Measurements from ENCODE around the gene TFF2. TPM values are rescaled to one million over a fixed set of nuclear protein-coding genes. Genes with fewer than 3 reads are reported as not detected.

The TFF2 gene
- total RNA-seq, 2 experiments from 2014 or later, result not detected

DNA sequence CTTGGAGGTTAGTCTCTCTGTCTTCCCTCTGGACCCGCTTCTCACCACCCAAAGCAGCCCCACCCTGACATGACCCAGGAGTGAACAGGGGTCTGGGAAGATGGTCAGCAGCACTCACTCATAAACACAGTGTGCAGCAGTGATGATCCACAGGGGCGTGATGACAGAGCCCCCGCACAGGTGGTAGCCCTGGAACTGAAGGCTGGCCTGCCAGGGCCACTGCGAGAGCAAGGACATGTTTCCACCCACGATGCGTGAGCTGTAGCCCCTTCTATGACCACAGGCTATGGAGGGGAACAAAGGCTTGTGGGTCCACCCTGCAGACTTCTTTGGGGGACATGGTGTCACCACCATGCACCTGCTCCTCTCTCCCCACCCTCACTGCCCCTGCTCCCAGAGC is 32.1 kb upstream of the TFF2 start:
- H3K4me1 Mint-ChIP-seq (ENCODE audit: low read depth), result peaks cover 17% of the 10 kb centered on the region
- H3K27me3 Mint-ChIP-seq, result no peaks in the 10 kb centered on the region
- ChIA-PET POLR2A (interaction anchor here (1.0 kb wide), 1 partner anchor 27 kb away, joined by 3 read pairs; no protein-coding TSS in a partner anchor), CTCF (interaction anchor here (0.9 to 4.6 kb wide), 7 partner anchors 9 to 73 kb away, joined by 4 to 29 read pairs (median 19); partner anchors contain the start of gene UBASH3A)
- DNase-seq, result no peak
- H3K4me3 Mint-ChIP-seq, result no peak overlapping the region
- H3K27ac Mint-ChIP-seq, result no peak overlapping the region
- H3K9me3 Mint-ChIP-seq, result peaks cover 14% of the 10 kb centered on the region
- intact Hi-C loops (cut with micrococcal nuclease), result loop anchor here (5.0 to 10.0 kb wide), 2 partner anchors 78 to 236 kb away; no protein-coding TSS in a partner anchor
- peaks cover 54% of the 10 kb centered on the region for H3K36me3 Mint-ChIP-seq

DNA sequence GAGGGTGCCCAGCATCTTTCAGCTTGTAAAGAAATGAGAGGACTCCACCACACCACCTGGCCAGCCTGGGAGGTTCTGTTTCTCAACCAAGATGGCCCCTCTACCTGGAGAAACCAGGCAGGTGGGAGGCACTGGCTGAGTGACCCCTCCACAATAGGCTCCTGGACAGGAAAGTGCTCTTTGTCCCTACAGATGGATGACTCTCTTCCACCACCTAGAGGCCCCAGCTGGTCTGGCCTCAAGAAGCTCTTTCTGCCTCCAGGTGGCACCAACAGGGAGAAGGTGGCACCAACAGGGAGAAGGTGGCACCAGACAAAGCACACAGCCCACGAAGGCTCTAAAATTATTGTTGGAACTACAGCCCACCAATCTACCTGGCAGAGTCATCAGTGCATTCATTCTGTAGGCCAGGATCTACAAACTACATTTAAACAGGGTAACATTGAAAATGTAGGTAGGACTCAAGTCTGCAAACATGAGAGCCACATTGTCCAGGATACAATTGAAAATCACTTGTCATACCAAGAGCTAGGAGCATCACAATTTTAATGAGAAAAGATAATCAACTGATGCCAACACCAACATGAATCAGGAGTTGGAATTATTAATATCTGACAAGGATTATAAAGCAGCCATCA is 30.7 kb upstream of the TFF2 start:
- peak overlapping the region; percentile 2 for H3K27ac Mint-ChIP-seq
- peak; percentile 76 for DNase-seq
- CTCF ChIA-PET, result interaction anchor here (0.7 to 4.6 kb wide), 41 partner anchors 9 to 236 kb away, joined by 3 to 36 read pairs (median 6); partner anchors contain the start of genes RSPH1 and UBASH3A
- H3K9me3 Mint-ChIP-seq, result peaks cover 14% of the 10 kb centered on the region
- peaks cover 48% of the 10 kb centered on the region for H3K36me3 Mint-ChIP-seq
- no peaks in the 10 kb centered on the region for H3K27me3 Mint-ChIP-seq
- intact Hi-C loops (cut with micrococcal nuclease), result loop anchor here (1.0 to 10.0 kb wide), 3 partner anchors 69 to 234 kb away; no protein-coding TSS in a partner anchor
- H3K4me1 Mint-ChIP-seq (ENCODE audit: low read depth), result peaks cover 13% of the 10 kb centered on the region
- POLR2A ChIA-PET, result interaction anchor here (0.9 kb wide), 1 partner anchor 12 kb away, joined by 4 read pairs; no protein-coding TSS in a partner anchor
- no peak overlapping the region for H3K4me3 Mint-ChIP-seq

DNA sequence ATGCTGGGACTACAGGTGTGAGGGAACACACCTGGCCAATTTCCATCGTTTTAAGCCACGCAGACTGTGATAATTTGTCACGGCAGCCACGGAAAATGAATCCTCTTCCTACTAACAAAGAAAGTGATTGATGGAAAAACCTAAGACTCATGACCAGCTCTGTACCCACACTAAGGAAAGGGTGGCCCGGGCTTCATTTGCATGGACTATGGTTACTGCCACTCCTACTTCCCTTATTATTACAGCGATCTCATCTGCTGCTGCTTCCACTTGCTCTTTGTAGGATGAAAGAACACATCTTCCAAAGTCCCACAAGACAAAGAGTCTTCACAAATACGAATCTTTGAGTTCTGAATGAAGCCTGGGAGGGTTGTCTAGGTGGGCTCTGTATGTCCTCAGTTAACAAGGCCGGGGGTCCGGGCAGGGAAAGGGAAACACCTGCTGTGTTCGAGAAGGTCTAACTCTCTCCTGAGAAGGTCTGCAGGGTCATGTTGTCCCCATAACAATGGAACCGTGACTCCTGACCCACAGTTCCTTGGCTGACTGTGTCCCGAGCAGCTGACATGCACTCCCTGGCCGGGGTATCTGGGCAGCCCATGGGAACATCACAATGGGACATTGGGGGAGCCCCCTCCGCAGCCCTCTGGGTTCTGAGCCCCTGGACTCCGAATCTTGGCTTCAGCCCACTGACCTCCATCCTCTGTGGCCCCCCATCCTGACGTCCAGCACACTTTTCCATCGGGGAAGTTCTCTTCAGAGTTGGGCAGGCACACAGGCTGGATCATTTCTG is 28.8 kb upstream of the TFF2 start:
- peaks cover 14% of the 10 kb centered on the region for H3K9me3 Mint-ChIP-seq
- no peak overlapping the region for H3K27ac Mint-ChIP-seq
- H3K4me1 Mint-ChIP-seq (ENCODE audit: low read depth), result peaks cover 15% of the 10 kb centered on the region
- peaks cover 40% of the 10 kb centered on the region for H3K36me3 Mint-ChIP-seq
- no peaks in the 10 kb centered on the region for H3K27me3 Mint-ChIP-seq
- no peak overlapping the region for H3K4me3 Mint-ChIP-seq
- no peak for DNase-seq
- CTCF ChIA-PET, result interaction anchor here (0.9 to 4.6 kb wide), 6 partner anchors 12 to 68 kb away, joined by 4 to 29 read pairs (median 5); no protein-coding TSS in a partner anchor
- POLR2A ChIA-PET, result interaction anchor here (0.8 kb wide), 1 partner anchor 18 kb away, joined by 3 read pairs; no protein-coding TSS in a partner anchor
- intact Hi-C loops (cut with micrococcal nuclease), result loop anchor here (5.0 to 10.0 kb wide), 2 partner anchors 75 to 232 kb away; no protein-coding TSS in a partner anchor

DNA sequence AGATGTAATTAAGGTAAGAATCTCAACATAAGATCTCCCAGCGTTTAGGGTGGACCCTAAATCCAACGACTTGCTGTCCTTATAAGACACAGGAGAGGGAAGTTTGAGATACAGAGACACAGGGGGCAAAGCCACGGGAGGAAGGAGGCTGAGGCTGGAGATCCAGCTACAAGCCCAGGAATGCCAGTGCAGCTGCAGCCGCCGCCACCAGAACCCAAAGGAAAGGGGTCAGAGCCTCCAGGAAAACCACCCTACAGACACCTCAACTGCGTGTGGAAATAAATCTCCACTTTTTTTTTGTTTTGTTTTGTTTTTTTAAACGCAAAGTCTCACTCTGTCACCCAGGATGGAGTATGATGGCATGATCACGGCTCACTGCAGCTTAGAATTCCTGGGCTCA is 27.6 kb upstream of the TFF2 start:
- peak overlapping the region; percentile 46 for H3K27ac Mint-ChIP-seq
- H3K9me3 Mint-ChIP-seq, result peaks cover 14% of the 10 kb centered on the region
- intact Hi-C loops (cut with micrococcal nuclease), result no loop called here
- ChIA-PET CTCF (interaction anchor here (0.9 to 1.9 kb wide), 7 partner anchors 11 to 233 kb away, joined by 3 to 6 read pairs (median 4); no protein-coding TSS in a partner anchor), POLR2A (interaction anchor here (0.8 kb wide), 1 partner anchor 19 kb away, joined by 3 read pairs; no protein-coding TSS in a partner anchor)
- no peaks in the 10 kb centered on the region for H3K27me3 Mint-ChIP-seq
- no peak overlapping the region for H3K4me3 Mint-ChIP-seq
- peaks cover 40% of the 10 kb centered on the region for H3K36me3 Mint-ChIP-seq
- peaks cover 27% of the 10 kb centered on the region for H3K4me1 Mint-ChIP-seq (ENCODE audit: low read depth)
- no peak for DNase-seq

DNA sequence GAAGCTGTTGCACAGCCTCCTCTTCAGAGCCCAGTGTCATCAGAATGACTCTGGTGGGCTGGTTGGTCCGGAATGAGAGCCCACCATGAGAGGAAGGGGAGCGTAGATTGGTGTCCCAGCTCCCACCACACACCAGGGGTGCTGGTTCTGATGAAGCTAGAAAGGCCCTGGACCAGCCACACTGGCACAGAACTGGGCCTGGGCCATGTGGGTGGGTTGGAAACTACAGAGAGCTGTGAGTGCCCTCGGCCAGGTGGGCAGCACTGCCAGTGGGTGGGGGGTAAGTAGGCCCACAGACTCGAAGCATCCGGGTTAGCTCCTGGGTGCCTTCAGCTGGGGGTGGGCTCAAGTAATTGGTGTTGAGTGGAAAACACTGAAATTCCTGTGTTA is 27.2 kb upstream of the TFF2 start:
- POLR2A ChIA-PET, result no interaction called here
- no peak overlapping the region for H3K27ac Mint-ChIP-seq

DNA sequence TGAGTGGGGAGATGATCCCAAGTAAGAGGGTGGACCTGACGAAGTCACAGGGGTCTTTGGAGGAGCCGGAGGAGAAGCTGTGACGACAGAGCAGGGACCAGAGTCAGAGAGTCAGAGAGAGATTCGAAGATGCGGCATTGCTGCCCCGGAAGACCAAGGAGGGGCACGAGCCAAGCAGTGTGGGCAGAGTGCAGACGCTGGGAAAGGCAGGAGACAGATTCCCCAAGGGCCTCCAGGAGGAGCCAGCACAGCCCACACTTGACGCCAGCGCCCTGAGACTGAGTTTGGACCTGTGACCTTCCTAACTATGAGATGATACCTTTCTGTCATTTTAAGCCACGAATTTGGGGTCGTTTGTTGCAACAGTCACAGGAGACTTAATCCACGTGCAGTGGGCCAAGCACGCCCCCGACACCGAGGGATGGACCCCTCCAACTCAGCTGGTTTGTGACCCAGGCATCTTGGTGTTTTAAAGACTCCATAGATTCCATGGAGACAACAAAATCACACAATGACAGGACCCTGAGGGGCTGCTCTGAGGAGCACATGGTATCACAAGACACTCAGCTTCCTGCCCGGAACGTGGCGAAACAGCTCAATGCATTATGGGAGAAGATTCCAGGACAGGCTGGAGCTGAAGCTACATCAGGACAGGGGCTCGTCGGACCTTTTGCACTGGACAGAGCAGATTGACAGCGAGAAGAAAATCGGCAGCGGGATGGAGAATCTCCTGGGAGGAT is 26.6 kb upstream of the TFF2 start:
- H3K36me3 Mint-ChIP-seq, result peaks cover 44% of the 10 kb centered on the region
- no peak overlapping the region for H3K4me3 Mint-ChIP-seq
- CTCF ChIA-PET, result interaction anchor here (1.4 to 1.9 kb wide), 4 partner anchors 17 to 231 kb away, joined by 3 to 6 read pairs (median 4); no protein-coding TSS in a partner anchor
- H3K27ac Mint-ChIP-seq, result no peak overlapping the region
- H3K9me3 Mint-ChIP-seq, result peaks cover 10% of the 10 kb centered on the region
- no peaks in the 10 kb centered on the region for H3K27me3 Mint-ChIP-seq
- intact Hi-C loops (cut with micrococcal nuclease), result no loop called here
- DNase-seq, result no peak
- POLR2A ChIA-PET, result no interaction called here
- peaks cover 35% of the 10 kb centered on the region for H3K4me1 Mint-ChIP-seq (ENCODE audit: low read depth)

More for the DNA sequence above, 27.2 kb upstream of the TFF2 start:
- H3K4me3 Mint-ChIP-seq, result no peak overlapping the region
- no peak for DNase-seq
- peaks cover 14% of the 10 kb centered on the region for H3K9me3 Mint-ChIP-seq
- H3K36me3 Mint-ChIP-seq, result peaks cover 44% of the 10 kb centered on the region
- CTCF ChIA-PET, result interaction anchor here (1.1 to 1.9 kb wide), 5 partner anchors 17 to 232 kb away, joined by 3 to 6 read pairs (median 3); no protein-coding TSS in a partner anchor
- no peaks in the 10 kb centered on the region for H3K27me3 Mint-ChIP-seq
- peaks cover 32% of the 10 kb centered on the region for H3K4me1 Mint-ChIP-seq (ENCODE audit: low read depth)
- intact Hi-C loops (cut with micrococcal nuclease), result no loop called here

DNA sequence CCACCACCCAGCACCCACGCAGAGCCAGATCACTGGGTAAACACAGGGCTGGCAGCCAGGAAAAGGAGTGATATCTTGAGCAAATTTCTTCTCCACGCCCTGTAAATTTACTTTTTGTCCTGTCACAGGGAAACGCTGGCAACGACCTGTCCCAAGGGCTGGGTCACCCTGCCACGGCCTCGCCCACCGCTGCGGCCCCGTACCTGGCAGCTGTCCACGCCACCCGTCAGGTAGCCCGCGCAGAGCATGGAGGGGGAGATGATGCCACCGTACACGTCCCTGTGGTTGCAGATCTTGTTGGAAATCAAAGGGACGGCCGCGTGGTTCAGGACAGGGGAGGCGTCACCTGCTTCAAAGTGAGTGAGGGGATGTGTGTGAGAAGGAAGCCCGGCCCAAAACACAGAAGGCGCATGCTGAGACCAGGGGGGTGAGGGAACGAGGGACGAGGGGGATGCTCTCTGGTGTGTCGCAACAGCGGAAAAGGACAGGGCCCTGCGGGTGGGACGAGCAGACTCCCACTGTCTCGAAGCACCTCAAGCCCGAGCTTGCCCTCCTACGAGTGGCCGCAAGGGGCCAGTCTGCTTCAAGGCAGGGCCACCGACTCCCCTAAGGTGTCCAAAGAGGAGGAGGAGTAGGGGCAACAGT is 25.7 kb upstream of the TFF2 start:
- intact Hi-C loops (cut with micrococcal nuclease), result no loop called here
- H3K9me3 Mint-ChIP-seq, result peaks cover under 1% of the 10 kb centered on the region
- H3K36me3 Mint-ChIP-seq, result peaks cover 42% of the 10 kb centered on the region
- H3K4me3 Mint-ChIP-seq, result no peak overlapping the region
- POLR2A ChIA-PET, result no interaction called here
- H3K27me3 Mint-ChIP-seq, result no peaks in the 10 kb centered on the region
- H3K4me1 Mint-ChIP-seq (ENCODE audit: low read depth), result peaks cover 31% of the 10 kb centered on the region
- H3K27ac Mint-ChIP-seq, result peak overlapping the region; percentile 95
- CTCF ChIA-PET, result no interaction called here
- no peak for DNase-seq

DNA sequence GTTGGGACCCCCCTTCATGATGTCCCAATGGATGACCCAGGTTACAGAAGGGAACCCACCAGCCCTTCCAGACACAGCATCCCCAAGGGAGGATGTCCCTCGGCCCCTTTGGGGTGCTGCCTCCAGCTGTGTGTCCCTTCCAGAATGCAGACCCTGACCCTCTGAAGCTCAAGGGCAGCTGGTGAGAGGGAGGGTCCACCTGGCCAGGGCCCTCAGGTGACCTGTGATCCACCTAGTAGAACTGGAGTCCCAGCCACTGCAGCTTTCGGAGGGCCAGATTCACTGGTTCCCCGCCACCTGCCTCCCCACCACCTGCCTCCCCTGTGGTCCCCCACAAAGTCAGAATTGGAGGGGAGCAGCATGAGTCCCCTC is 25.2 kb upstream of the TFF2 start:
- CTCF ChIA-PET, result no interaction called here
- H3K27me3 Mint-ChIP-seq, result no peaks in the 10 kb centered on the region
- peak overlapping the region; percentile 95 for H3K27ac Mint-ChIP-seq
- no peaks in the 10 kb centered on the region for H3K9me3 Mint-ChIP-seq
- intact Hi-C loops (cut with micrococcal nuclease), result loop anchor here (2.0 kb wide), 1 partner anchor 49 kb away; no protein-coding TSS in a partner anchor
- peaks cover 40% of the 10 kb centered on the region for H3K36me3 Mint-ChIP-seq
- no peak overlapping the region for H3K4me3 Mint-ChIP-seq
- DNase-seq, result no peak
- peaks cover 31% of the 10 kb centered on the region for H3K4me1 Mint-ChIP-seq (ENCODE audit: low read depth)
- POLR2A ChIA-PET, result interaction anchor here (1.0 to 2.2 kb wide), 3 partner anchors 17 to 36 kb away, joined by 4 to 8 read pairs (median 6); partner anchors contain the start of gene UBASH3A

DNA sequence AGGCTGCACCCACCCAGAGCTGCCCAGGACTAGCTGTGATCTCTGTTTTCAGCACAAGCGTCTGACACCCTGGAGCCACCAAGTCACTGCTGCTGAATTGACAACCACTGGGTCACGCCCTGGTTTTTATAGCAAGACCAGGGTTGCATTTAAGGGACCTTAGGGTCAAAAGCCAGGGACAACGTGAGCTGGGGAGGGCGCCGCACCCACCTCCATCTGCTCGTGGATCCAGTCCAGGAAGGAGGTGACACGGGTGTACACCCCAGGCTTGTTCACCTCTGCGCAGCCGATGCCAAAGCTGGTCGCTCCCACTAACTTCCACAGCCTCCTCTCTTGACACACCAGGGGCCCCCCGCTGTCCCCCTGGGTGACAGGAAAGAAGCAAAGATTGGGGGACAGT is 24.7 kb upstream of the TFF2 start:
- POLR2A ChIA-PET, result interaction anchor here (0.6 to 2.6 kb wide), 5 partner anchors 18 to 1001 kb away, joined by 3 to 9 read pairs (median 6); partner anchors contain the start of gene UBASH3A
- H3K4me1 Mint-ChIP-seq (ENCODE audit: low read depth), result peaks cover 33% of the 10 kb centered on the region
- H3K27me3 Mint-ChIP-seq, result no peaks in the 10 kb centered on the region
- H3K4me3 Mint-ChIP-seq, result peak overlapping the region; percentile 35
- CTCF ChIA-PET, result interaction anchor here (0.9 to 1.2 kb wide), 2 partner anchors 36 to 65 kb away, joined by 3 read pairs; no protein-coding TSS in a partner anchor
- DNase-seq, result no peak
- peak overlapping the region; percentile 95 for H3K27ac Mint-ChIP-seq
- peaks cover 38% of the 10 kb centered on the region for H3K36me3 Mint-ChIP-seq
- intact Hi-C loops (cut with micrococcal nuclease), result loop anchor here (2.0 kb wide), 1 partner anchor 49 kb away; no protein-coding TSS in a partner anchor
- no peaks in the 10 kb centered on the region for H3K9me3 Mint-ChIP-seq

DNA sequence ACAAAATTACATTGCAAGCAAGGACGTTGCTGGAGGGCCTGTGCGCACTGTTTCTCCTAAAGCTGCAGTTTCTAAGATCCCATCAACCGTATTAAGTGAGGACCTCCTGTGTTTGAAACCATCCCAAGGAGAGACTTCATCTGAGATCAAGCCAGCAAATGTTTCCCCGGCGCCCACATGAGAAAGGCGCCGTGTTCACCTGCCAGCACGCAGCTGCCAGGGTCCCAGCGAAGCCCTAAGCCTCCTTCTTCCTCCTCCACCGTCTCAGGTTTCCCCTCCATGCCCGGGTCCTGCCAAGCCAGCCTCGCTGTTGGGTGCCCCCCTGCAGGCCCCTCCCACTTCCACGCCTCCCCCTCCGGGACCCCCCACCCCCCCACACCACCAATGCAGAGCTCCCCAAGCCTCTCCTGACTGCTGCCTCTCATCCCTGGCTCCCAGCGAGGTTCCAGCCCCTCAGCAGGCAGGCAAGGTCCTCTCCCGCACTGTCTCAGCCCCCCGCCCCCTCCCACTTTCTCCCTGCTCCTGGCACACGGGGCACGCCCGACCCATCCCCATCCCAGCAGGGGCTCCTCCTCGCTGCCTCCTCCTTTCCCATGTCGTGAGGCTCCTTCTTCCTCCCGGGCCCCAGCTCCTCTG is 24.2 kb upstream of the TFF2 start:
- Mint-ChIP-seq H3K36me3 (peaks cover 38% of the 10 kb centered on the region), H3K4me1 (ENCODE audit: low read depth) (peaks cover 33% of the 10 kb centered on the region), H3K9me3 (no peaks in the 10 kb centered on the region), H3K27me3 (no peaks in the 10 kb centered on the region), H3K27ac (peak overlapping the region; percentile 95), H3K4me3 (peak overlapping the region; percentile 63)
- peak; percentile 51 for DNase-seq
- POLR2A ChIA-PET, result interaction anchor here (0.6 to 2.6 kb wide), 8 partner anchors 16 to 1000 kb away, joined by 3 to 9 read pairs (median 5); partner anchors contain the start of gene UBASH3A
- CTCF ChIA-PET, result interaction anchor here (0.9 to 1.6 kb wide), 4 partner anchors 14 to 64 kb away, joined by 3 to 6 read pairs (median 4); no protein-coding TSS in a partner anchor
- intact Hi-C loops (cut with micrococcal nuclease), result loop anchor here (1.0 to 2.0 kb wide), 2 partner anchors 36 to 50 kb away; no protein-coding TSS in a partner anchor

Data from activated CD4-positive, alpha-beta memory T cell treated with anti-CD3 and anti-CD28 coated beads for 36 hours (primary cell).